Measurements from ENCODE around the gene ARNT2.

Gene ARNT2

GRCh38 chr15:80442728-80443403, 38.7 kb downstream of the ARNT2 start:
- no peak for DNase-seq

- no peak for DNase-seq
Measured at GRCh38 chr15:80444680-80445251, 40.6 kb downstream of the ARNT2 start.

DNA sequence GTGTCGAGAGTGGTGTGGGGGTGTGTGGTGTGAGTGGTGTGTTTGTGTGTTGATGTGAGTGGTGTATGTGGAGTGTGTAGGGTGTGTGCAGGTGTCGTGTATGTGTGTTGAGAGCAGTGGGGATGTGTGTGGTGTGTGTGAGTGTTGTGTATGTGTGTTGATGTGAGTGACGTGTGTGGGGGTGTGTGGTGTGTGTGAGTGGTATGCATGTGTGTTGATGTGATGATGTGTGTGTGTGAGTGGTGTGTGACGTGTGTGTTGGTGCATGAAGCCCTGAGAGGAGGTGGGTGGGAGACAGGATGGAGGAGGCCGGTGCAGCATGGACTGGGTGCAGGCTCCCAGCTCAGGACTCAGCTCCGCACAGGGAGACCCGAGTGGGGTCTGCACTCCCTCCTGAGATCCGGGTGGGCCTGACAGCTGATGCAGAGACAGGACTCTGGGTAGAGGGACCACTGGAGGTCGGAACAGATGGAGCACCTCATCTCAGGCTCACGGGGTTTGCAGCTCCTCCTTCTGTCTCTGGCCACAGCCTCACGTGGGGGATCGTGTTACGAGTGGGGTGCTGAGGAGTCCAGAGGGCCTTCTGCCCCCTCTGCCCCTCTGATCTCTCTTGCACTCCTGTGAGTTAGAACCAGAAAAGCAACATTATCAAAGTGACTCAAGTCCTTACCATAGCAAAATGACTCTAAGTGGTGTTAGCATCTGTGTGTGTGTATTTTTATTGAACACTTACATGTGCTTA, 41.3 kb downstream of the ARNT2 start:
- no peak for DNase-seq

- DNase-seq, result no peak
Measured at GRCh38 chr15:80447077-80447476, 42.9 kb downstream of the ARNT2 start.

GRCh38 chr15:80449825-80450224, 45.6 kb downstream of the ARNT2 start:
- DNase-seq, result no peak

GRCh38 chr15:80450811-80451321, 46.7 kb downstream of the ARNT2 start:
- DNase-seq, result no peak

- DNase-seq, result no peak
Measured at GRCh38 chr15:80452166-80452565, 48.0 kb downstream of the ARNT2 start.

GRCh38 chr15:80455051-80455648, 51.0 kb downstream of the ARNT2 start:
- no peak for DNase-seq

DNA sequence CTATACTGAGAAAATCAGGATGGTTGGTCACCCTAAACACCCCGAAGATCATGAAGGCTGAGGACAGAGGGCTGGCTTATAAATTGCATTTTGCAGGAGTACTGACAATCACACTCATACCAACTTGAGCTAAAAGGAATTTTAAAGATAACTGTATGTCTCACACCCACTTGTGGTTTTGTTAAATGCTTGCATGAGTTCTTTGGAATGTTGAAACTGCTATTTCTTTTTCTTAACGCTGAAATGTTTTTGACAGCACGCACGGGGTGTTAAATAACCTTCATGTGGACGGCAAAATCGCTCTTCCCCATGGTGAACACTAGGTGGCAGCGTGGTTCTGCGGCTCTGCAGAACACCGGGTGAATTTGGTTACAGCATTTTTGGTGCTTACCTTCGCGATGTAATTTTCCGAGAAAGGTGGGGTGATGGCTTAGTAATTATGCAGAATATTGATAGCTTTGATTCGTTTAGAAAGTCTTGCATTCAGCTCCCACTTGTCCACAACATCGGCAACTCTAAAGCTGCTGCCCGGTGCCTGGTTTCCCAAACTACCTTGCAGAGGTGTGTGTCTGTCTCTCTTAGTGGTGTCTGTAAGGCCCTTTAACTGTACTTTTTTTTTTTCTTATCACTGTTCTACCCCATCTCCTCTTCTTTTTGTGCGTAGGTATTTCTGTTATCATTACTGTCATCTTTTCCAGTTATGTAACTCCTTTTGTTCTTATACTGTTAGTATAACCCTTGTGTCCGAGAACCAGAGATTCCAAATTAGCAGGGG, 51.7 kb downstream of the ARNT2 start:
- DNase-seq, result peak; percentile 96

- peak; percentile 48 for DNase-seq
Measured at GRCh38 chr15:80456517-80457492, 52.6 kb downstream of the ARNT2 start.

- DNase-seq, result no peak
Measured at GRCh38 chr15:80457896-80458295, 53.7 kb downstream of the ARNT2 start.

- no peak for DNase-seq
Measured at GRCh38 chr15:80458580-80458979, 54.4 kb downstream of the ARNT2 start.

DNA sequence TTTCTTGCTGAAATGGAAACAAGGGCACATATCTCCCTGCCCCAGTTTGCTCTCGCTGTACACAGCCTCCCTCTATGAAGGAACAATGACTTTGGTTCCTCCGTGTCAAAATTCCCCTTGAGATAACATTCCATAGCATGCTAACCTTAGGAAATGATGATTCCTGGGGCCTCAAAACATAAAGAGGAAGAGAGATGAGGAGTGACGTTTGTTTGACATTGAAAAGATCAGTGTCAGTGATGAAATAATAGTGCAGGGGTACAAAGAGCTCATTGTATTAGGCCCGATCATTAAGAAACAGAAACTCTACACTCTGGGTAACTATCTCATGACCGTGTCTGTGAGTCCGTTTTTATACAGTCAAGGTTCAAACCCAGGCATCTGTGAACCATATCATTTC, 55.2 kb downstream of the ARNT2 start:
- no peak for DNase-seq

GRCh38 chr15:80459818-80460217, 55.6 kb downstream of the ARNT2 start:
- DNase-seq, result no peak

DNA sequence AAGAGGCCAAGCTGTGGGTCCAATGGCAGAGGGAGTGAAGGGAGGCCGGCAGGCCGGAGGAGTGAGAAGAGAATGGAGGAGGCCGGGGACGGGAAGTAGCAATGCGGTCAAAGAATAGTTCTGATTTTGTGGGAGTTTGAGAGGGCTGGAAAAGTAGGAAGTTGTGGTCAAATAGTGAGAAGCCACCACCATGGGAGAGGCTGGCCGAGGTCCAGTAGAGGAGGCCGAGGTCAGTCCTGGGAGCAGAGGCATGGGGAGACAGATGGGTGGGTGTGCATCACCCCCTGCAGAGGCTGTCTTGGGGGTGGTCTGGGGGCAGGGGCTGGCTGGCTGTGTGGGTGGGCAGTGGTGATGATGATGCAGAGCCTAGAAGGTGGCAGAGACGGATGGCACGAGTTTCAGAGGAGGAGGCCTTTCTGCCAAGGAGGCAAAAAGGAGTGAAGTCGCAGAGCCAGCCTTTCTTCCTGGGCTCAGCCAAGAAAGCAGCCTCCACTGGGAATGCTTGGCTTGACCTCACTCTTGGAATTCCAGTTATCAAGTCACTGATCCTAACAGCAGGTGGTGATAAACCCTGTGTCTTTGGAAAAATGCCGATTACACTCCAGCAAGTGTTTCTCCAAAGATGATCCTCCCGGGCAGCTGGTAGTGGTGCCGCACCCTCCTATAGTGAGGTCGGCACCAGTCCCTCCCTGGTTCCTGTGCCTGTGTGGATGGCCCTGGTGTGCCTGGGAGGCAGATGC, 57.3 kb downstream of the ARNT2 start:
- peak; percentile 35 for DNase-seq

GRCh38 chr15:80462111-80462510, 57.9 kb downstream of the ARNT2 start:
- DNase-seq, result no peak

GRCh38 chr15:80462836-80463512, 58.8 kb downstream of the ARNT2 start:
- no peak for DNase-seq

DNA sequence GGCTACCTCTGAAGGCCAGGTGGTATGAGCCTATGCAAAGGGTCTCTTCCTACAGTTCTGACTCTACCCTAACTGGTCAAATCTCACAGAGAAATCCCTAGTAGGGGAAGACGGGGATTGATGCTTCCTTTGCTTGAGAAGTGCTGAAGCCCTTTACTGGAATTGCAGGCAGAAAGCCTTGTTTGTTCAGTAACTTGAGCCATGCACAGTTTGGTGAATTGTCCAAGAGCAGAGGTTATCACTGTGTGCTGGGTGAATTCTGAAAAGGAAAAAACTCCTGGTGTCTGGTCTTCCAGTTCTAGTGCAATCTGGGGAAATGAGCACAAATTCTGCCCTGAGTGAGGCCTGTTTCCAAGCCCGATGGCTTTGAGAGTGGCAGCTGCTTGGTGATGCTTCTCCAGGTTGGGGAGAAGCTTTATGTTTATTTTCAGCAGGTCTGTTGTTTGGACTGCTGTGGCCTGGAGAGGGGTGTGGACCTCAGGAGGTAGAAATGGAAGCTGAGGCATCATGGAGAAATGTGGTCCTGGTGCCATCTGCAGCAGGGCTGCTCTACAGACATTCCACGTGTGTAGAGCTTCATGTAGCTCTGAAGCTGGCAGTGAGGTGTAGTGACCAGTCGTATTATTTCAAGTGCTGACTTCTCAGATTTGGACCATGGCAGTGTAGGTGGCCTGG, 60.9 kb downstream of the ARNT2 start:
- no peak for DNase-seq

- no peak for DNase-seq
Measured at GRCh38 chr15:80465626-80466005, 61.4 kb downstream of the ARNT2 start.
